ENCODE measurements around the gene CMSS1. TPM values are rescaled to one million over a fixed set of nuclear protein-coding genes. Genes with fewer than 3 reads are reported as not detected.

The CMSS1 gene
- total RNA-seq, 5 donors from 2014 or later (not counting 1 experiment from before 2014, with no cell fraction given): 16.2 to 22.0 (median 18.3) TPM

DNA sequence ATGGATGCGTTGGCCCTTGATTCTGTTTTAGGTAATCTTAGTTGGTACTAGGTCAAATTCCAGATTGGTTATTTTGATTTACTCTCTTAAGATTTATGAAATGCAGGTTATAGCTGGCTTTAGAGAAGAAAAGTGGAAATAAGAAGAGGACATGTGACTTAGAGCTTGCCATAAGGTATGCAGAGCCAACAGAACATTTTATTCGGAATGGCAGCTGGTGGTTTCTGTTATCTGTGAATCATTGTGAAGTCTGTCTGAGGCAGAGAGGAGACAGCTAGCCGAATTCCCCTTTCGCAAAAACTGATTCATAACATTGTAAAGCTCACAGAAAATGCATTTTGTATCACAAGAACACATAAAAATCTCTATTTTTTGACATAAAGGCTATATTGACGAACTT, 214.6 kb downstream of the CMSS1 start:
- CTCF ChIA-PET: no interaction called here
- no peak for DNase-seq
- POLR2A ChIA-PET: no interaction called here
- H3K27me3 Mint-ChIP-seq: no peaks in the 10 kb centered on the region
- H3K4me3 Mint-ChIP-seq: no peak overlapping the region
- Histone ChIP-seq H3K27ac (ENCODE audit: low read length) (no peak overlapping the region), H3K4me3 (ENCODE audit: control insufficient read depth in 1 of 2, extremely low read depth in 1 of 2, low read length in 1 of 2) (no peak overlapping the region), H3K9me3 (no peaks in the 10 kb centered on the region), H3K36me3 (ENCODE audit: control insufficient read depth in 2 of 2, extremely low read depth in 1 of 2, insufficient read depth in 1 of 2, low read length in 1 of 2) (no peaks in the 10 kb centered on the region), H3K27me3 (replicated peaks in 1 of 2; ENCODE audit: control insufficient read depth in 2 of 2, extremely low read depth in 1 of 2, insufficient read depth in 2 of 2, low read length in 1 of 2) (no peaks in the 10 kb centered on the region), H3K4me1 (ENCODE audit: control insufficient read depth in 1 of 2, extremely low read depth in 1 of 2, insufficient read depth in 2 of 2, low read length in 2 of 2) (no peaks in the 10 kb centered on the region)
- no peak overlapping the region for H3K27ac Mint-ChIP-seq
- whole genome bisulfite sequencing (ENCODE audit: insufficient coverage): 100% methylated on average over 1 of the region's 5 CpGs
- ATAC-seq (replicated peaks in 1 of 4): no peak
- no peaks in the 10 kb centered on the region for H3K9me3 Mint-ChIP-seq
- H3K4me1 Mint-ChIP-seq: no peaks in the 10 kb centered on the region
- H3K36me3 Mint-ChIP-seq: peaks cover 14% of the 10 kb centered on the region

DNA sequence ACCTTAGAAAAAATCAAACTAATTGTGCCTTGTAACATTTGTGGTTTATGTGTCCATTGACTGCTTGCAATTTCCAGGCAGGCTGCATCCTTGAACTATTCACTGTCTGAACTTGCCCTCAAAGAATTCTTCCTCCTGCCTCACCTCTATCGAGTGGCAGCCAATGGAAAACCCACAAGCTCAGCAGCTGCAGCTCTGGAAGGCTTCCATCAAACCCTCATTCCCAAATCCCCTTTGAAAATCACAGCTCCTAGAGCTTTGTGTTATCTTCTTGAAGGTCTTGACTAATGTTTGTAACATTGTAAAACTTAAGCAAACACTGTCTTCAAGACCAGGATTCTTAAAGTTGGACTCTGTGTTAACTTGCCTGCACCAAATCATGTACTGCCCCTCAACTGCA, 215.5 kb downstream of the CMSS1 start:
- H3K9me3 Mint-ChIP-seq: no peaks in the 10 kb centered on the region
- no peak overlapping the region for H3K27ac Mint-ChIP-seq
- Histone ChIP-seq H3K27ac (ENCODE audit: low read length) (no peak overlapping the region), H3K36me3 (ENCODE audit: control insufficient read depth in 2 of 2, extremely low read depth in 1 of 2, insufficient read depth in 1 of 2, low read length in 1 of 2) (no peaks in the 10 kb centered on the region), H3K4me3 (ENCODE audit: control insufficient read depth in 1 of 2, extremely low read depth in 1 of 2, low read length in 1 of 2) (no peak overlapping the region), H3K4me1 (ENCODE audit: control insufficient read depth in 1 of 2, extremely low read depth in 1 of 2, insufficient read depth in 2 of 2, low read length in 2 of 2) (no peaks in the 10 kb centered on the region), H3K9me3 (no peaks in the 10 kb centered on the region), H3K27me3 (replicated peaks in 1 of 2; ENCODE audit: control insufficient read depth in 2 of 2, extremely low read depth in 1 of 2, insufficient read depth in 2 of 2, low read length in 1 of 2) (no peaks in the 10 kb centered on the region)
- ChIA-PET CTCF (interaction anchor here in 1 of 2 donors (0.7 kb wide), 1 partner anchor 189 kb away, joined by 3 read pairs; no protein-coding TSS in a partner anchor), POLR2A (interaction anchor here in 1 of 2 donors (0.7 kb wide), 1 partner anchor 27 kb away, joined by 3 read pairs; no protein-coding TSS in a partner anchor)
- ATAC-seq (replicated peaks in 1 of 4) (no peak), DNase-seq (no peak)
- no peaks in the 10 kb centered on the region for H3K27me3 Mint-ChIP-seq
- no peaks in the 10 kb centered on the region for H3K4me1 Mint-ChIP-seq
- 100% methylated on average over 1 of the region's 1 CpG for WGBS (ENCODE audit: insufficient coverage)
- H3K4me3 Mint-ChIP-seq: no peak overlapping the region
- H3K36me3 Mint-ChIP-seq: peaks cover 14% of the 10 kb centered on the region

DNA sequence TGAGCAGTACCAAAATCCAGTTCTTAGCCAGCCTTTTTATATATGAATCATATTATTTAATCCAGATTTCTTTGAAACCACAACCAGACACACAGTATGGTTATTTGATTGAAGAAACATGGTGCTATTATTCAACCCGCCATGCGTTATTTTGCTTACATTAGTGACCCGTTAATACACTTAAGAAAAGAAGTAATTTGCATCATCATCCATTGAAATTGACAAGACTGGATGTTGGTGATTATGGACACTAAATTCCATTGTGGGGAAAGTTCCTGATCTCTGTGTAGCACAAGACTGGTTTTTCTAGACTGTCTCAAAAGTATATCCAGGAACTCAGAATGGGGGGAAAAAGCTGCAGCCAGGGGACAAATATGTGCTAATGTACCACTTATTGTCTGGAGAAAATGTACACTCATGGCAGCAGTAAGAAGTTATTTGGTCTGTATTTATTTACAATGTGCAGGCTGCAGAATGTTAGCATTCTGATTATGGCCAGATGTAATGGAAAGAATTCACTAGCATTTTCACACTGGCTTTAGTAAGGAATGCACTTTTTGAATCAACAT, 216.3 kb downstream of the CMSS1 start:
- no peaks in the 10 kb centered on the region for H3K9me3 ChIP-seq
- no peaks in the 10 kb centered on the region for H3K27me3 ChIP-seq (replicated peaks in 1 of 2; ENCODE audit: control insufficient read depth in 2 of 2, extremely low read depth in 1 of 2, insufficient read depth in 2 of 2, low read length in 1 of 2)
- DNase-seq (no peak), ATAC-seq (replicated peaks in 1 of 4) (no peak)
- no peaks in the 10 kb centered on the region for H3K36me3 ChIP-seq (ENCODE audit: control insufficient read depth in 2 of 2, extremely low read depth in 1 of 2, insufficient read depth in 1 of 2, low read length in 1 of 2)
- ChIA-PET CTCF (no interaction called here), POLR2A (no interaction called here)
- Mint-ChIP-seq H3K36me3 (peaks cover 14% of the 10 kb centered on the region), H3K4me1 (no peaks in the 10 kb centered on the region), H3K4me3 (no peak overlapping the region), H3K27ac (no peak overlapping the region), H3K9me3 (no peaks in the 10 kb centered on the region), H3K27me3 (no peaks in the 10 kb centered on the region)
- H3K4me3 ChIP-seq (ENCODE audit: control insufficient read depth in 1 of 2, extremely low read depth in 1 of 2, low read length in 1 of 2): no peak overlapping the region
- H3K27ac ChIP-seq (ENCODE audit: low read length): no peak overlapping the region
- WGBS (ENCODE audit: insufficient coverage): no CpG with 5 or more reads among the region's 3 CpGs
- H3K4me1 ChIP-seq (ENCODE audit: control insufficient read depth in 1 of 2, extremely low read depth in 1 of 2, insufficient read depth in 2 of 2, low read length in 2 of 2): no peaks in the 10 kb centered on the region

DNA sequence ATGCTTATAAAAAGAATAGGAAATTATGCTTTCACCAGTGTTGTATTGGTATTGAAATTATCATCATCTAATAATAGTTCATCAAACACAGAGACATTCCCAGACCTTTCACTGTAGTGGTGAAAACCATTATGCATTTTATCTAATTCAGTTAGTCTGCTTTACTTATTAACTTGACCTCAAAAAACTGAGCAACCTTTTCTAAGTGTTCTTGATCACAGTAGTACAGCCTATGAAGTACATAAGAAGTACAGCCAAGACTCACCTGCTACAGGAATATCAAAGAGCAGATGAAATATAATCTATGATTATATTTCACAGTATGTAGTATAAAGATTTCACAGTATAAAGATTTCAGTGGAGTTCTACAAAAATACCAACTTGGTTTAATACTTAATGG, 221.4 kb downstream of the CMSS1 start:
- Histone ChIP-seq H3K27ac (ENCODE audit: low read length) (no peak overlapping the region), H3K4me1 (ENCODE audit: control insufficient read depth in 1 of 2, extremely low read depth in 1 of 2, insufficient read depth in 2 of 2, low read length in 2 of 2) (no peaks in the 10 kb centered on the region), H3K36me3 (ENCODE audit: control insufficient read depth in 2 of 2, extremely low read depth in 1 of 2, insufficient read depth in 1 of 2, low read length in 1 of 2) (no peaks in the 10 kb centered on the region), H3K4me3 (ENCODE audit: control insufficient read depth in 1 of 2, extremely low read depth in 1 of 2, low read length in 1 of 2) (no peak overlapping the region), H3K9me3 (no peaks in the 10 kb centered on the region), H3K27me3 (replicated peaks in 1 of 2; ENCODE audit: control insufficient read depth in 2 of 2, extremely low read depth in 1 of 2, insufficient read depth in 2 of 2, low read length in 1 of 2) (no peaks in the 10 kb centered on the region)
- ChIA-PET CTCF (no interaction called here), POLR2A (no interaction called here)
- Mint-ChIP-seq H3K4me1 (no peaks in the 10 kb centered on the region), H3K27me3 (no peaks in the 10 kb centered on the region), H3K36me3 (no peaks in the 10 kb centered on the region), H3K27ac (no peak overlapping the region), H3K9me3 (no peaks in the 10 kb centered on the region), H3K4me3 (no peak overlapping the region)
- DNase-seq: no peak
- ATAC-seq (replicated peaks in 1 of 4): no peak

DNA sequence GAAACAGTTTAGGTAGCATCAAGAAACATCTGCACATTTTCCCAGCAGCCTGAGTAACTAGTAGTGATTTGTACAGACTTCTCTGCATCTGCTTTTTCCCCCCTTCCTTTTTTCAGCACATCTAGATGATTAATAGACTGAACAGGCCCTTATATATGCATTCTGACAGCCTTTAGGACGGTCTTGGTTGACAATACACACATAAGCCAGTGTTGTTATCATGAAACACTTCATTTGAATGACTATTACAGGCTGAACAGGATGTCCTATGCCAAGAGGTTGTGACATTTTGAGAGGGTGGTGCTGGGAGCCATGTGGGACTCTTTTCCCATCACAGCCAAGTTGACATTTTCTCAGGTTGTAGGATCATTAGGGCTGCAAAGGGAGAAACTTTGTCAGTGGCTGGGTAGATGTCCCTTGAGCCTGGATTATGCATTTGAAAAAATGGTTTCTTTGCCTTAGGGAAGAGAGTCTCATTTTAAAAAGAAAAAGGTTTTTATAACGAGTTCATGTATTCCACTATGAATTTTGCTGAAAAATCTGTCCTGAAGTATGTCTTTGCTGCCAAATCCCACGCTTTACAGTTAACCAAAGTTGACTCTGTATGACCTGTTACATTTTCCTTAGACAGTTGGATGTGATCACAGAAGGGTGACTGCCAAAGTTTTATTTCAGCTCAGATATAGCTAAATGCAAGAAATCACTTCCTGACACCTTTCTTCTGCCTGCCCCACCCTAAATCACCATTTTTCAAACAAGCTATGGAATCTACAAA, 223.0 kb downstream of the CMSS1 start:
- no peaks in the 10 kb centered on the region for H3K9me3 ChIP-seq
- 100% methylated on average over 2 of the region's 3 CpGs for whole genome bisulfite sequencing (ENCODE audit: insufficient coverage)
- no peaks in the 10 kb centered on the region for H3K36me3 ChIP-seq (ENCODE audit: control insufficient read depth in 2 of 2, extremely low read depth in 1 of 2, insufficient read depth in 1 of 2, low read length in 1 of 2)
- Mint-ChIP-seq H3K27me3 (no peaks in the 10 kb centered on the region), H3K36me3 (no peaks in the 10 kb centered on the region), H3K9me3 (no peaks in the 10 kb centered on the region), H3K27ac (no peak overlapping the region), H3K4me1 (peaks cover 0 to 2% (median 0%) of the 10 kb centered on the region in 3 donors), H3K4me3 (no peak overlapping the region)
- ATAC-seq (replicated peaks in 1 of 4) (no peak), DNase-seq (no peak)
- CTCF ChIA-PET: interaction anchor here in 1 of 2 donors (0.6 kb wide), 1 partner anchor 21 kb away, joined by 7 read pairs; no protein-coding TSS in a partner anchor
- H3K27me3 ChIP-seq (replicated peaks in 1 of 2; ENCODE audit: control insufficient read depth in 2 of 2, extremely low read depth in 1 of 2, insufficient read depth in 2 of 2, low read length in 1 of 2): no peaks in the 10 kb centered on the region
- H3K4me3 ChIP-seq (ENCODE audit: control insufficient read depth in 1 of 2, extremely low read depth in 1 of 2, low read length in 1 of 2): no peak overlapping the region
- H3K27ac ChIP-seq (ENCODE audit: low read length): no peak overlapping the region
- no peaks in the 10 kb centered on the region for H3K4me1 ChIP-seq (ENCODE audit: control insufficient read depth in 1 of 2, extremely low read depth in 1 of 2, insufficient read depth in 2 of 2, low read length in 2 of 2)
- POLR2A ChIA-PET: no interaction called here

DNA sequence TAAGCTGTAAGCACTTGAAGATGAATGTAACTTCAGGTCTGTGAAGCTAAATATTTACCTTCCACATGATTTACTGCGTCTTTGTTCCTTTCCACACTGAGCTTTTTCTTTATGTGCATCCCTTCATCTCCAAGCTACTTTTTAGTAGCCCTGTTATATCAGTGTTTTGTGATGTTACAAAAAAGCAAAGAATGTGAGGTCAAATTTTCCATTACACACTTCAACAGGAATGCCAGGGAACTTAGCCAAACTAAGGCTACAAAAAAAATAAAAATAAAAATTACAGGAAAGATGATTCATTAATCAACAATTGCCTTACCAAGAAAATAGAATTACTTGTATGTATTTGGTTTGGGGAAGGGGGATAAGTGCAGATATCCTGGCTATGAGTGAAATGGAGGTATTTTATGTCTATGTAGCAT, 223.7 kb downstream of the CMSS1 start:
- CTCF ChIA-PET: interaction anchor here in 1 of 2 donors (0.6 kb wide), 1 partner anchor 21 kb away, joined by 7 read pairs; no protein-coding TSS in a partner anchor
- Histone ChIP-seq H3K4me3 (ENCODE audit: control insufficient read depth in 1 of 2, extremely low read depth in 1 of 2, low read length in 1 of 2) (no peak overlapping the region), H3K9me3 (no peaks in the 10 kb centered on the region), H3K36me3 (ENCODE audit: control insufficient read depth in 2 of 2, extremely low read depth in 1 of 2, insufficient read depth in 1 of 2, low read length in 1 of 2) (no peaks in the 10 kb centered on the region), H3K4me1 (ENCODE audit: control insufficient read depth in 1 of 2, extremely low read depth in 1 of 2, insufficient read depth in 2 of 2, low read length in 2 of 2) (no peaks in the 10 kb centered on the region), H3K27me3 (replicated peaks in 1 of 2; ENCODE audit: control insufficient read depth in 2 of 2, extremely low read depth in 1 of 2, insufficient read depth in 2 of 2, low read length in 1 of 2) (no peaks in the 10 kb centered on the region), H3K27ac (ENCODE audit: low read length) (no peak overlapping the region)
- no peaks in the 10 kb centered on the region for H3K9me3 Mint-ChIP-seq
- H3K36me3 Mint-ChIP-seq: no peaks in the 10 kb centered on the region
- POLR2A ChIA-PET: no interaction called here
- peaks cover 0 to 4% (median 0%) of the 10 kb centered on the region in 3 donors for H3K4me1 Mint-ChIP-seq
- H3K4me3 Mint-ChIP-seq: no peak overlapping the region
- no peaks in the 10 kb centered on the region for H3K27me3 Mint-ChIP-seq
- no peak overlapping the region for H3K27ac Mint-ChIP-seq
- DNase-seq (no peak), ATAC-seq (replicated peaks in 1 of 4) (no peak)
- WGBS (ENCODE audit: insufficient coverage): no CpG with 5 or more reads among the region's 1 CpG
